Small intestine (tissue), 7 donors: Measurements from ENCODE around the gene EPHA4. TPM values are rescaled to one million over a fixed set of nuclear protein-coding genes. Genes with fewer than 3 reads are reported as not detected.

Source experiments
- DNase-seq, 2 donors: peaks; one replicate each; pipeline versions ENCODE4 v3.0.0 to v3.0.0-alpha.2; 2013
- FAIRE-seq: peaks from 2 replicates; lab custom pipeline; 2012; peaks lifted over from hg19 to GRCh38; lab: Jason Lieb, UNC
- H3K27ac ChIP-seq, 3 donors: one replicate each; pipeline ENCODE4 v1.5.1; 2013; ENCODE audit warnings: low read length in 2 of 3, mild to moderate bottlenecking in 2 of 3, control low read depth in 1 of 3, inconsistent platforms in 1 of 3, low read depth in 1 of 3, moderate library complexity in 1 of 3
- H3K27me3 ChIP-seq, 3 donors: one replicate each; pipeline ENCODE4 v1.6.1; 2013; ENCODE audit warnings: low read length in 3 of 3, inconsistent platforms in 1 of 3; ENCODE audit not compliant: control insufficient read depth in 3 of 3, insufficient read depth in 3 of 3
- H3K36me3 ChIP-seq, 3 donors: one replicate each; pipeline ENCODE4 v1.6.1; 2013; ENCODE audit warnings: low read length in 3 of 3, inconsistent platforms in 1 of 3, low read depth in 1 of 3, mild to moderate bottlenecking in 1 of 3, moderate library complexity in 1 of 3; ENCODE audit not compliant: control insufficient read depth in 3 of 3, insufficient read depth in 2 of 3
- H3K4me1 ChIP-seq, 3 donors: one replicate each; pipeline ENCODE4 v1.6.1; 2013; ENCODE audit warnings: low read length in 2 of 3, inconsistent platforms in 1 of 3, low read depth in 1 of 3, mild to moderate bottlenecking in 1 of 3, moderate library complexity in 1 of 3; ENCODE audit not compliant: control insufficient read depth in 3 of 3, insufficient read depth in 2 of 3
- H3K4me3 ChIP-seq, 3 donors: one replicate each; pipeline ENCODE4 v1.5.1; 2013; ENCODE audit warnings: low read length in 3 of 3, control low read depth in 1 of 3, inconsistent platforms in 1 of 3, low read depth in 1 of 3, mild to moderate bottlenecking in 1 of 3, moderate library complexity in 1 of 3
- H3K9me3 ChIP-seq, 2 donors: one replicate each; pipeline ENCODE4 v1.6.1; 2013; ENCODE audit warnings: low read depth in 1 of 2, low read length in 1 of 2; ENCODE audit not compliant: control insufficient read depth in 2 of 2, insufficient read depth in 1 of 2
- WGBS, 3 donors: extraction: QIAGEN DNeasy Blood & Tissue Kit; methylation state at CpG; one replicate each; pipeline ENCODE4 v1.1.7; 2013; 5-methylcytosine and 5-hydroxymethylcytosine counted together
- polyA plus RNA-seq, 4 donors: library from polyadenylated mRNA; stranded (reverse) in 3 of 4; unstranded in 1 of 4; fragments of 200-250 nt in 3 of 4; fragments of 120-200 nt in 1 of 4; gene quantifications; one replicate each; pipeline versions ENCODE4 v1.2.1 to v1.2.3, GENCODE V29; 2013
- donor health status: healthy with polysubstance abuse.
- donor health status: control.
- donor health status: control.
- donor health status: Bipolar disorder and iron deficiency.
- donor health status: healthy.

The EPHA4 gene
- polyA plus RNA-seq, 4 donors, result 2.9 to 3.1 TPM; not detected in 2

DNA sequence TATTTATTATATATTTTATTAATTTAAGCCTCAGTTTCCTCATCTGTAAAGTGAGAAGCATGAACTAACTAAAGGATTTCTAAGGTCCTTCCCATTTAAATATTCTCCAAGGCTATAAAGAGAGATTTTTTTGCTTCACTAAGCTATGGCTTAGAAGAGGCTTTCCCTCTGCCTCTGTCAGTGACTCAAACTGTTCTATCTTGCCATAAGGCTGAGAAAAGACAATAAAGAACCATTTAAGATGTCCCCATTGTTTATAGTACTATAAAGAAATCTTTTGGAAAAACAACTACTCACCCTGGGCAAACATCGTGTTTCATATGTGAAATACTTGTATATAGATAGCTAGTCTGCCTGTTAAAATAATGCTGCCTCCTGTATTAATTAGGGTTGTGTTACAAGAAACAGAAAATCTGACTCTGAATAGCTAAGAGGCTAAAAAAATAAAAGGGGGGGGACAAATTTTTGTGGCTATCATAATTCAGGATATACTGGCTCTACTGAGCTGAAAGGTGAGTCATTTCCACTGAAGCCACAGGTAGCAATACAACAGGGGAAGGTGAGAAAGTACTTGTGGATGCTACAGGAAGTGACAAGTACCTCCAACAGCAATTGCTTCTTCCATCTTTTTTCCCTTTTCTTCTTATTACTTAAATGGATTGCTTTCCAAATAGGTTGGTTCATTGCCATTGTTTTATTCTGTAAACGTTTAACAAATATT is 25.4 kb downstream of the EPHA4 start:
- FAIRE-seq, result no peak
- WGBS, 3 donors, result 76 to 85% (median 78%) methylated on average over 2 of the region's 2 CpGs
- H3K4me3 ChIP-seq, result no peak overlapping the region
- no peaks in the 10 kb centered on the region for H3K9me3 ChIP-seq
- no peak overlapping the region for H3K27ac ChIP-seq
- no peaks in the 10 kb centered on the region for H3K4me1 ChIP-seq
- H3K27me3 ChIP-seq, result no peaks in the 10 kb centered on the region
- DNase-seq, result no peak
- H3K36me3 ChIP-seq, result no peaks in the 10 kb centered on the region

DNA sequence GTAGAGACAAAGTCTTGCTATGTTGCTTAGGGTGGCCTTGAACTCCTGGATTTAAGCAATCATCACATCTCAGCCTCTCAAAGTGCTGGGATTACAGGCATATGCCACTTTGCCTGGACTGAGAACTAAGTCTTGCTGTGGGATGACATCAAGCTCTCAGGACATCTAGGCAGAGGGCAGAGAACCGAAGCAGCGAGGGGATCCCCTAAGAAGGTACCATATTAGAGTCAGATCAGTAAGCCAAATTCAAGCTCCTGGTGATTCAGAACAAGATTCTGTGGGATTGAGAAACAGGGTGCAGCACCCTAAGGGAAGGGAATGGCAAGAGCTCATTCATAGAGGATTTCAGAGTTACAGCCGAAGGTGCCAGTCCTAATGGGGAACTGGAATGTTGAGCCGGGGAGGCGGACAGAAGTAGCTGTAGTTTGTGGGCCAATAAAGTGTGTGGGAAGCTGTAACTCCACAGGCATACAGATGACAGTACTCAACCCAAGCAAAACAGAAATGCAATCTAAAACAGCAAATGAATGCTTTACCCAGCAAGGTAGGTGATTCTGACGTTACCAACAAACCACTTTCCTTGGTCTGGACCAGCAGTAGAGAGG is 30.9 kb downstream of the EPHA4 start:
- no peak for FAIRE-seq
- Histone ChIP-seq H3K9me3 (no peaks in the 10 kb centered on the region), H3K4me3 (no peak overlapping the region), H3K36me3 (no peaks in the 10 kb centered on the region), H3K4me1 (no peaks in the 10 kb centered on the region), H3K27ac (no peak overlapping the region), H3K27me3 (no peaks in the 10 kb centered on the region)
- DNase-seq, result no peak
- WGBS, 3 donors, result 91 to 97% (median 94%) methylated on average over 6 of the region's 6 CpGs

DNA sequence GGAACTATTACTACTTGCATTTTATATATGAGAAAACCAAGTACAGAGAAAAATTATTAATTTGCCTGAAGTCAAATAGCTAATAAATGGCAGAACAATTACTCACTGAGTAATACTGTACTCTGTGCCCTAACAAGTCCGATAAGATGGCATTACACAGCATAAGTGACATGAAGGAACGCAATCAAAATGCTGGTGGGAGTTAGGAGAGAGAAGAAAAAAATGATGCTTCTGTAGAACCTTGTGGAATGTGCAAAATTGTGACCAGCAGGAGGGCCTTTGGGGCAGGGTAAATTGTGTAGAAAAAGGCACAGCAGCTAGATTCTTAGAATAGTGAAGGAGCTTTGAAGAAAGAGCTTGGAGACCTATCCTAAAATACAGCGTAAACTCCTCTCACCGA is 32.9 kb downstream of the EPHA4 start:
- Histone ChIP-seq H3K36me3 (no peaks in the 10 kb centered on the region), H3K9me3 (no peaks in the 10 kb centered on the region), H3K4me1 (no peaks in the 10 kb centered on the region), H3K27me3 (no peaks in the 10 kb centered on the region), H3K27ac (no peak overlapping the region), H3K4me3 (no peak overlapping the region)
- FAIRE-seq (no peak), DNase-seq (no peak)
- WGBS, 3 donors, result 83 to 90% (median 90%) methylated on average over 4 of the region's 4 CpGs

DNA sequence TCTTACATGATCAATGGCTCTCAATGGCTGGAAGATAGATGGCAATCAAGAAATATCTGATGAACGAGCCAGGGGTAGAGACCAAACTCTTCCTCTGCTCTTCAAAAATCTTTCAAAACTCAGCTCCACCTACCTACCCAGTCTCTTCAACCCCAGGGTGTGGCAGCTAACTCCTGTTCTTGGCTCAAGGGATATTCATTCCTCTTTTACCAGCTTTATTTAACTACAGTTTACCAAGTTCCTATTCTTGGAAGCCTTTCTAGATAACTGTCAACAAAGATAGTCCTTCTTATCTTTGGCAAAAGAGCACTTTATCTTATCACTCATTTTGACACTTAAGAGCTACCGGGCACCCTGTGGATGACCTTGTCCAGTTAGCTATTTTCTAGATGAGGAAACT is 36.3 kb downstream of the EPHA4 start:
- Histone ChIP-seq H3K27ac (no peak overlapping the region), H3K4me1 (peaks cover 0 to 3% (median 0%) of the 10 kb centered on the region in 3 donors), H3K36me3 (no peaks in the 10 kb centered on the region), H3K27me3 (no peaks in the 10 kb centered on the region), H3K4me3 (no peak overlapping the region), H3K9me3 (no peaks in the 10 kb centered on the region)
- no peak for FAIRE-seq
- 34 to 76% (median 36%) methylated on average over 2 of the region's 2 CpGs for WGBS, 3 donors
- DNase-seq, result no peak

DNA sequence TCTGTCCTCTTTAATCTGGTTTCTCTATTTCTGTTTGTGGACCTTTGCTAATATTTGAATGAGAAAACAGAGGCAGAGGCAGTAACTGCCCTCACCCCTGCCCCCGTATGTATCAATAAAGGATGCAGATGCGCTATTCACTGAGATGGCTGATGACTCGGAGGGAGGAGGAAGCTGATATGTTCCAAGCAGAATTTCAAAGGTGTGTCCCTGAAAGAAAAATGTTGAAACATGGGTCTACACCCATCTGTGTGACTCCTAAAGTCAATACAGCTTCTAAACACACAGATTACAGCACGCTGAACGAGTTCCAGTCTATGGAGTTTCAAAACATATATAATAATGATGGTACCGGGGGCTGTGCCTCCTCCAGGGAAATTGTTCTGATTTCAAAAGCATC is 38.8 kb downstream of the EPHA4 start:
- WGBS, 3 donors, result 61 to 78% (median 75%) methylated on average over 6 of the region's 6 CpGs
- Histone ChIP-seq H3K4me3 (no peak overlapping the region), H3K27me3 (no peaks in the 10 kb centered on the region), H3K9me3 (no peaks in the 10 kb centered on the region), H3K36me3 (no peaks in the 10 kb centered on the region), H3K27ac (no peak overlapping the region), H3K4me1 (peaks cover 0 to 18% (median 0%) of the 10 kb centered on the region in 3 donors)
- FAIRE-seq (no peak), DNase-seq (no peak)

DNA sequence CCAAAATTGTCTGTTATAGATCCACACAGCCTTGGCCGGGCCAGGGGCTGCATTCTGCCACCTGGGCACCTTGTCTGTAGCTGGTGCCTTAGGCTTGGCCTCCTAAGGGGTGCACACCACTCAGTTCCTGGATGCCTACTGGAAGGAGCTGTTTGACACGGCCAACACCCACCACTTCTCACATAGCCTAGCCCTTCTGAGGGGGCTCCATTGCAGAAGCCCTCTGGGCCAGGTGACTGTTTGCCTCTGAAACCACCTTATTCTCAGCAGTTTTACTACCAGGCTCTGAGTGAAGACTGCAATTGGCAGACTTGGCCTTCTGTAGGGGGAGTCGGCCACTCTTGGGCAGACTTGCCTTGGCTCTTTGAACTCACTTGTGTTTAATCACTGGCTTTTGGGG is 39.5 kb downstream of the EPHA4 start:
- no peaks in the 10 kb centered on the region for H3K27me3 ChIP-seq
- WGBS, 3 donors, result 86 to 94% (median 90%) methylated on average over 3 of the region's 3 CpGs
- no peak overlapping the region for H3K27ac ChIP-seq
- no peak for DNase-seq
- no peak for FAIRE-seq
- H3K4me1 ChIP-seq, result peaks cover 0 to 21% (median 0%) of the 10 kb centered on the region in 3 donors
- H3K9me3 ChIP-seq, result no peaks in the 10 kb centered on the region
- no peak overlapping the region for H3K4me3 ChIP-seq
- H3K36me3 ChIP-seq, result no peaks in the 10 kb centered on the region

DNA sequence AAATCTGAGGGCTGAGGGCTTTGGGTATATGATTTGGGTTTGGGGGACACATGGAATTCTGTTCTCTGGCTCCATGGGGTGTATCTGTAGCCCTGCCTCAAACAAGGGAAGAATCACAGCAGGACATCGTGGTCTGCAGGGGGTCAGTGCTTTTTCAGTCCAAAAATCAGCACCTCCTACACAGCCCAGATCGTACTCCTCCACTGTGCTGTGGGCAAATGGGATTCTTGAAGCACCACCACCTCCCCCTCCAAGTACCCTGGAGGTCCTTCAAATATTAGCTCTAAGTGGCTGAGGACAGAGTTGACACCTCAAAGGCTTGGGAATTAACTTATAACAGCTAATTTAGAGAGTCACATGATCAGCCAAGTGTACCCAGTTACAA is 41.5 kb downstream of the EPHA4 start:
- H3K27ac ChIP-seq, result no peak overlapping the region
- FAIRE-seq (no peak), DNase-seq (no peak)
- H3K36me3 ChIP-seq, result no peaks in the 10 kb centered on the region
- no peaks in the 10 kb centered on the region for H3K9me3 ChIP-seq
- no peak overlapping the region for H3K4me3 ChIP-seq
- 55 to 64% (median 57%) methylated on average over 2 of the region's 2 CpGs for WGBS, 3 donors
- peaks cover 0 to 24% (median 0%) of the 10 kb centered on the region in 3 donors for H3K4me1 ChIP-seq
- no peaks in the 10 kb centered on the region for H3K27me3 ChIP-seq

DNA sequence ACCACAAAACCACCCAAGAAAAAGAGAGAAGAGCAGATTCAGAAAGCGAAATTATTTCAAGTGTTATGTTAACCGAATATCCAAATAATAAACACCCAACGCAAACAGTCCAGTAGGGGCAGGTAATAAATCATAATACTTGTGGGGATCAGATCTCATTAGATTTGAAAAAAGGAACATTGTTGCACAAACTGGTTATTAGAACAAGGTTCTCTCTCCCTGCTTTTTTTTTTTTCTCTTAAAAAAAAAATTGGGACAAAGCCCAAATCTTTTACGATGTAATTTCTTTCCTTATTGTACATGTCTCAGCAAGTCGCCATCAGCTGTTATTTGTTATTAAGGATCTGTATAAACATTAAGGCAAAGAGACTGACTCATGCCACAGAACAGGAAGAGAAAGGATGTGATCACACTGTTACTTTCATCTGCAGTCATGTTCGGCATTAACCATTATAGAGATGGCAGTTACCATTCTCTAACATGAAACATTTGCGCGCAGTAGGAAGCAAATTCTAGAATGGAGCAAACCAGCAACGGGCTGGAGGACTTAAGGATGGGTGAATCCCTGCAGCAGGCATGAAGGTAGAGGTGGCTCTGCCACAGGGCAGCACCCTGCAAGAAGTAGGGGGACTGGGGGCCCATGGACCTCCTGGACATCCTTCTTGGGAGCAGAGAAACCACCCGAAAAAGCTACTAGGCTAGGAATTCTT is 42.0 kb downstream of the EPHA4 start:
- Histone ChIP-seq H3K9me3 (no peaks in the 10 kb centered on the region), H3K27ac (no peak overlapping the region), H3K36me3 (no peaks in the 10 kb centered on the region), H3K27me3 (no peaks in the 10 kb centered on the region), H3K4me1 (peaks cover 0 to 24% (median 0%) of the 10 kb centered on the region in 3 donors), H3K4me3 (no peak overlapping the region)
- WGBS, 3 donors, result 38 to 44% (median 41%) methylated on average over 10 of the region's 10 CpGs
- DNase-seq, result no peak
- no peak for FAIRE-seq
